MCF 10A (cell line): ENCODE measurements around the gene OR1N1. TPM values are rescaled to one million over a fixed set of nuclear protein-coding genes. Genes with fewer than 3 reads are reported as not detected.

Experiments
- Bru-seq: library from RNA; stranded (reverse); fragments of 400-500 nt; gene quantifications from one replicate; lab custom pipeline; 2021; lab: Mats Ljungman, UMichigan
- BruChase-seq, 2 experiments: library from RNA; stranded (reverse); fragments of 400-500 nt; gene quantifications; one replicate each; lab custom pipeline; 2021; lab: Mats Ljungman, UMichigan
- BruUV-seq: library from RNA; stranded (reverse); fragments of 400-500 nt; replicated peaks from 2 replicates; lab custom pipeline; 2021; lab: Mats Ljungman, UMichigan
- CTCF ChIA-PET: fragments of 300-600 bp; sonication (Branson Sonifier 250); formaldehyde crosslinking; extraction: SDS; loops from one replicate; lab custom pipeline; 2021; ENCODE audit warnings: antibody characterized with exemption, inconsistent platforms; lab: Yijun Ruan, JAX
- POLR2A ChIA-PET: fragments of 300-600, 350-650 bp; sonication (Branson Sonifier 250); formaldehyde crosslinking; extraction: SDS; loops from one replicate; lab custom pipeline; 2020; ENCODE audit warnings: antibody characterized with exemption, inconsistent platforms; lab: Yijun Ruan, JAX
- DNase-seq: peaks from one replicate; pipeline ENCODE4 v3.0.0-alpha.2; 2018; ENCODE audit not compliant: unreplicated experiment
- H3K27ac Mint-ChIP-seq: one replicate; pipeline ENCODE4 v1.8.0; 2022; ENCODE audit warnings: mild to moderate bottlenecking, low read depth, mixed read lengths; ENCODE audit not compliant: unreplicated experiment
- H3K27me3 Mint-ChIP-seq: one replicate; pipeline ENCODE4 v1.8.0; 2022; ENCODE audit warnings: mixed read lengths; ENCODE audit not compliant: insufficient read depth, unreplicated experiment
- H3K36me3 Mint-ChIP-seq: one replicate; pipeline ENCODE4 v1.8.0; 2022; ENCODE audit warnings: mild to moderate bottlenecking, moderate library complexity, mixed read lengths; ENCODE audit not compliant: insufficient read depth, unreplicated experiment
- H3K4me1 Mint-ChIP-seq: one replicate; pipeline ENCODE4 v1.8.0; 2022; ENCODE audit warnings: mixed read lengths; ENCODE audit not compliant: insufficient read depth, unreplicated experiment
- H3K4me3 Mint-ChIP-seq: one replicate; pipeline ENCODE4 v1.8.0; 2022; ENCODE audit warnings: mild to moderate bottlenecking, moderate library complexity, mixed read lengths; ENCODE audit not compliant: unreplicated experiment
- H3K9me3 Mint-ChIP-seq: one replicate; pipeline ENCODE4 v1.8.0; 2022; ENCODE audit warnings: mixed read lengths; ENCODE audit not compliant: unreplicated experiment
- intact Hi-C: fragments of 100-400 bp; cut with micrococcal nuclease; formaldehyde crosslinking; loops from 2 replicates; pipeline ENCODE4 v1.14.1; 2022
- long read RNA-seq: library from polyadenylated mRNA; stranded (forward); transcript quantifications from one replicate; pipeline ENCODE4 v2.0.0, GENCODE V29; 2022
- total RNA-seq: library from RNA; stranded (reverse); gene quantifications from 2 replicates; pipeline ENCODE4 v1.2.3, GENCODE V29; 2022
- TF ChIP-seq, protein P1 (sequence below): fragments of 200-600 bp; IDR thresholded peaks from one replicate; pipeline ENCODE4 v1.8.0; 2022; ENCODE audit warnings: antibody characterized with exemption, mild to moderate bottlenecking; ENCODE audit not compliant: unreplicated experiment

OR1N1 gene, protein sequence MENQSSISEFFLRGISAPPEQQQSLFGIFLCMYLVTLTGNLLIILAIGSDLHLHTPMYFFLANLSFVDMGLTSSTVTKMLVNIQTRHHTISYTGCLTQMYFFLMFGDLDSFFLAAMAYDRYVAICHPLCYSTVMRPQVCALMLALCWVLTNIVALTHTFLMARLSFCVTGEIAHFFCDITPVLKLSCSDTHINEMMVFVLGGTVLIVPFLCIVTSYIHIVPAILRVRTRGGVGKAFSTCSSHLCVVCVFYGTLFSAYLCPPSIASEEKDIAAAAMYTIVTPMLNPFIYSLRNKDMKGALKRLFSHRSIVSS
- total RNA-seq (not detected in 2 replicates), Bru-seq, nascent RNA (not detected), BruChase-seq, experiment 1, labeled RNA remaining after a 6-hour chase (not detected), BruChase-seq, experiment 2, labeled RNA remaining after a 2-hour chase (not detected)
- long read RNA-seq = 0 reads

DNA sequence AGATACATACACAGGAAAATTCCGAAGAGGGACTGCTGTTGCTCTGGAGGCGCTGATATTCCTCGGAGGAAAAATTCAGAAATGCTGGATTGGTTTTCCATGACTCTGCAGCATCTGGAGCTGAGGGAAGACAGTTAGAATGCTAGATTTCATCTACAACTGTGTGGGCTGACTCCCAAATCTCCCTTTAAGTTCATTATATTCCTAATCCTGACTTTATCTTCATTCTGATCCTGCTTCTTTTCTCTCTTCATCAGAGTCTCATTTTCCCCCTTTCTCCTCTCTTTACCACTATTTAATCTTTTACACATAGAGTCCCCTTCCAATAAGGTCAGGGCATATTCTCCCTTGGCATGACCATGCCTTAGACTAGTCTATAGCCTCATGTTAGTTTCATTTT is at the start of gene OR1N1:
Gene OR1N1 (minus strand): TSS at position 101 of the 400 bp plus-strand sequence. CDS start 0 bp downstream, at position 101.
- ChIA-PET POLR2A (no interaction called here), CTCF (no interaction called here)
- intact Hi-C loops = no loop called here
- Mint-ChIP-seq H3K27ac (no peak within 1 kb of the TSS), H3K36me3 (no peaks in the 10 kb centered on the region), H3K4me3 (no peak within 1 kb of the TSS), H3K27me3 (peaks cover 46% of the 10 kb centered on the region), H3K9me3 (no peaks in the 10 kb centered on the region), H3K4me1 (peaks cover 6% of the 10 kb centered on the region)
- DNase-seq = peak; percentile 3
- TF ChIP-seq, protein P1, sequence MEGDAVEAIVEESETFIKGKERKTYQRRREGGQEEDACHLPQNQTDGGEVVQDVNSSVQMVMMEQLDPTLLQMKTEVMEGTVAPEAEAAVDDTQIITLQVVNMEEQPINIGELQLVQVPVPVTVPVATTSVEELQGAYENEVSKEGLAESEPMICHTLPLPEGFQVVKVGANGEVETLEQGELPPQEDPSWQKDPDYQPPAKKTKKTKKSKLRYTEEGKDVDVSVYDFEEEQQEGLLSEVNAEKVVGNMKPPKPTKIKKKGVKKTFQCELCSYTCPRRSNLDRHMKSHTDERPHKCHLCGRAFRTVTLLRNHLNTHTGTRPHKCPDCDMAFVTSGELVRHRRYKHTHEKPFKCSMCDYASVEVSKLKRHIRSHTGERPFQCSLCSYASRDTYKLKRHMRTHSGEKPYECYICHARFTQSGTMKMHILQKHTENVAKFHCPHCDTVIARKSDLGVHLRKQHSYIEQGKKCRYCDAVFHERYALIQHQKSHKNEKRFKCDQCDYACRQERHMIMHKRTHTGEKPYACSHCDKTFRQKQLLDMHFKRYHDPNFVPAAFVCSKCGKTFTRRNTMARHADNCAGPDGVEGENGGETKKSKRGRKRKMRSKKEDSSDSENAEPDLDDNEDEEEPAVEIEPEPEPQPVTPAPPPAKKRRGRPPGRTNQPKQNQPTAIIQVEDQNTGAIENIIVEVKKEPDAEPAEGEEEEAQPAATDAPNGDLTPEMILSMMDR = no peak
- BruUV-seq = no TSS peak

DNA sequence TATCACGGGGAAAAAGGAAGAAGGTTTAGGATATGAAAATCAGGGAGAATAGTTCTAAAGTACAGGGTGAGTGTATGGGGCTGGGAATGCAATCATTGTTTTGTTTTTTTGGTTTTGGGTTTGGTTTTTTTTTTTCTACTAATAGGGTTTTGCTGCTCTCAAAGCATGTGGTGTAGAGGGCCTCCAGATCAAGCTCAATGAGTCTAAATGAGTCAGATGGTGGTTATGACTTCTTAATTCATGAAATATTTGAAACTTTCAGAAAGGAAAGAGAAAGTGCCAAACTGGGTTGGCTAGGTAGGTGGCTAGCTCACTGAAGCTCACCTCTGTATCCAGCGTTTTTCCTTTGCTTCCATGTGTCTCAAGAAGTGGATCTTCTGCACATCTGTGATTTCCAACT is 45.4 kb upstream of the OR1N1 start:
- Mint-ChIP-seq H3K27me3 (peaks cover 39% of the 10 kb centered on the region), H3K36me3 (no peaks in the 10 kb centered on the region), H3K4me3 (no peak overlapping the region), H3K27ac (no peak overlapping the region), H3K9me3 (no peaks in the 10 kb centered on the region), H3K4me1 (no peaks in the 10 kb centered on the region)
- TF ChIP-seq, protein P1 = no peak
- ChIA-PET CTCF (no interaction called here), POLR2A (no interaction called here)
- no TSS peak for BruUV-seq
- intact Hi-C loops = no loop called here
- no peak for DNase-seq

DNA sequence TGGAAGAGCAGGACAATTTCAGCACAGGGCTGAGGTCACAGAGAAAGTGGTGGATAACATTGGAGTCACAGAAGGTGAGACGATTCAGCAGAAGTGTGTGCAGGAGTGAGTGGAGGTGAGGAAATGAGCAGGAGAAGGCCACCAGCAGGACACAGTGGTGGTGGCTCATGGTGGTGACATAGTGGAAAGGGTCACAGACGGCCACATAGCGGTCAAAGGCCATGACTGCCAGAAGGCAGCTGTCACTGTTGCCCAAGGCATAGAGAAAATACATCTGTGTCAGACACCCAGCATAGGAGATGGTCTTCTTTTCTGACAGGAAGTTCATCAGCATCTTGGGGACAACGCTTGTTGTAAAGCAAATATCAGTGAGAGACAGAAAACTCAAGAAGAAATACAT is 40.8 kb upstream of the OR1N1 start:
- DNase-seq = no peak
- ChIA-PET POLR2A (no interaction called here), CTCF (no interaction called here)
- H3K27ac Mint-ChIP-seq = no peak overlapping the region
- no peaks in the 10 kb centered on the region for H3K4me1 Mint-ChIP-seq
- no peaks in the 10 kb centered on the region for H3K9me3 Mint-ChIP-seq
- intact Hi-C loops = no loop called here
- BruUV-seq = no TSS peak
- H3K27me3 Mint-ChIP-seq = peaks cover 29% of the 10 kb centered on the region
- H3K36me3 Mint-ChIP-seq = no peaks in the 10 kb centered on the region
- TF ChIP-seq, protein P1 = no peak
- no peak overlapping the region for H3K4me3 Mint-ChIP-seq

DNA sequence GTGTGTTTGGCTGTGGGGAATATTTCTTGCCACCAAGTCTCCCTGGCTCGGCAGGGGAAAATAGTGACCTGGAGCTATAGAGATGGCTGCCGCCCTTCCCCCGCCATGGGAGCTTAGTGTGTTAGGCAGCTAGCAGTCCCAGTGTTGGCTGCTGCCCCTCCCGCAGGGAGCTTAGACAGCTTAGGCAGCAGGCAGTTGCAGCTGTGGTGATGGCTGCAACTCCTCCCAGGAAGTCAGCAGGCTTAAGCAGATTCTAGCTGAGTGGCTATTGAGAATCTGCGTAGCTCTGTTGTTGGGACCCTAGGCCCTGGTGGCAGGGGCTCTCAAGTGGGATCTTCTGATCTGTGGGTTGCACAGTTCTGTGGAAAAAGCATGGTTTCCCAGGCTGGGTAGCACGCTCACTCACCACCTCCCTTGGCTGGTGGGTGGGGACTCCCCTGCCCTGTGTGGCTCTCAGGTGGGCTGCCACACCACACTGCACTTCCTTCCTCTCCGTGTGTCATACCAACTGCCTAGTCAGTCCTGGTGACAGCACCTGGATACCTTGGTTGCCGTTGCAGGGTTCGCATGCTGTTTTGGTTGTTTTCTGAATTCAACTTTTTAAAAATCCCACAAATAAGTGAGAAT is 35.2 kb upstream of the OR1N1 start:
- Mint-ChIP-seq H3K27ac (no peak overlapping the region), H3K27me3 (peaks cover 28% of the 10 kb centered on the region), H3K36me3 (no peaks in the 10 kb centered on the region), H3K4me1 (no peaks in the 10 kb centered on the region), H3K4me3 (no peak overlapping the region), H3K9me3 (no peaks in the 10 kb centered on the region)
- TF ChIP-seq, protein P1 = no peak
- CTCF ChIA-PET = no interaction called here
- no peak for DNase-seq
- POLR2A ChIA-PET = no interaction called here
- no TSS peak for BruUV-seq
- intact Hi-C loops = no loop called here
